K562 (cell line): Measurements from ENCODE around the gene URI1. TPM values are rescaled to one million over a fixed set of nuclear protein-coding genes. Genes with fewer than 3 reads are reported as not detected.

Source experiments
- ATAC-seq: fragments of 200-7000 bp; cut with Tn5 transposase; 3 replicates; pipeline ENCODE4 v1.9.1; 2020; ENCODE audit warnings: moderate library complexity
- BruUV-seq: library from RNA; stranded (reverse); fragments of 400-500 nt; replicated peaks from 2 replicates; lab custom pipeline; 2021; lab: Mats Ljungman, UMichigan
- CTCF ChIA-PET: fragments of 300-600 bp; formaldehyde crosslinking; extraction: SDS; loops from one replicate; lab custom pipeline; 2021; ENCODE audit warnings: low intra/inter-chr PET ratio; lab: Yijun Ruan, JAX
- POLR2A ChIA-PET: fragments of 300-600, 350-650 bp; sonication (Branson Sonifier 250); formaldehyde crosslinking; extraction: SDS; loops from one replicate; lab custom pipeline; 2021; ENCODE audit warnings: antibody characterized with exemption, inconsistent platforms; lab: Yijun Ruan, JAX
- DNase-seq, 4 experiments: peaks; one replicate each; pipeline versions ENCODE4 v3.0.0 to v3.0.0-alpha.2; 2011 to 2018; ENCODE audit warnings: low spot score in 3 of 4, mixed read lengths in 3 of 4; ENCODE audit errors: extremely low read depth in 1 of 4
- FAIRE-seq: peaks from 2 replicates; lab custom pipeline; 2011; peaks lifted over from hg19 to GRCh38; lab: Jason Lieb, UNC
- H2AFZ ChIP-seq: 2 replicates; pipeline ENCODE4 v1.6.0; 2011; ENCODE audit warnings: low read depth, low read length, control low read depth, inconsistent platforms
- H3K27ac ChIP-seq: fragments of 200-600 bp; 3 replicates; pipeline ENCODE4 v1.8.0; 2011; ENCODE audit warnings: low read depth, mild to moderate bottlenecking, control low read depth, inconsistent platforms, low read length, moderate library complexity, mixed read lengths; ENCODE audit errors: extremely low read depth
- H3K27me3 ChIP-seq, 2 experiments: fragments of 300-600 bp in 1 of 2; 2 replicates in 1 of 2; 3 replicates in 1 of 2; pipeline versions ENCODE4 v1.6.0 to v1.8.0; 2011; ENCODE audit warnings: inconsistent platforms in 2 of 2, low read length in 2 of 2, mild to moderate bottlenecking in 1 of 2, mixed read lengths in 1 of 2, moderate library complexity in 1 of 2; ENCODE audit not compliant: control insufficient read depth in 2 of 2, insufficient read depth in 2 of 2
- H3K36me3 ChIP-seq: fragments of 300-600 bp; 3 replicates; pipeline ENCODE4 v1.8.0; 2011; ENCODE audit warnings: mild to moderate bottlenecking, low read length, inconsistent platforms; ENCODE audit not compliant: control insufficient read depth, insufficient read depth
- H3K4me1 ChIP-seq, 2 experiments: fragments of 200-600 bp in 1 of 2; replicated peaks in 1 of 2; 2 replicates in 1 of 2; 3 replicates in 1 of 2; pipeline versions ENCODE4 v1.5.1 to v1.8.0; 2011; ENCODE audit warnings: inconsistent platforms in 2 of 2, low read length in 2 of 2, mild to moderate bottlenecking in 1 of 2, mixed read lengths in 1 of 2, moderate library complexity in 1 of 2; ENCODE audit not compliant: control insufficient read depth in 2 of 2, insufficient read depth in 2 of 2
- H3K4me2 ChIP-seq: 2 replicates; pipeline ENCODE4 v1.6.1; 2011; ENCODE audit warnings: low read length, control low read depth, inconsistent platforms, mixed read lengths; ENCODE audit not compliant: insufficient read depth
- H3K4me3 ChIP-seq: fragments of 200-600 bp; sonication (generic), shearing (Covaris generic); 2 replicates; pipeline ENCODE4 v1.5.1; 2016; ENCODE audit warnings: control low read depth, inconsistent platforms
- H3K79me2 ChIP-seq: fragments of 200-600 bp; 3 replicates; pipeline ENCODE4 v1.8.0; 2011; ENCODE audit warnings: low read length, inconsistent platforms; ENCODE audit not compliant: control insufficient read depth, insufficient read depth
- H3K9ac ChIP-seq, 2 experiments: 2 replicates each; pipeline versions ENCODE4 v1.6.0 to v1.6.1; 2011; ENCODE audit warnings: low read depth in 2 of 2, low read length in 2 of 2, control low read depth in 1 of 2, inconsistent platforms in 1 of 2, mild to moderate bottlenecking in 1 of 2, mixed read lengths in 1 of 2; ENCODE audit not compliant: insufficient read depth in 1 of 2
- H3K9me1 ChIP-seq: one replicate; pipeline ENCODE4 v1.6.0; 2011; ENCODE audit warnings: inconsistent platforms, mild to moderate bottlenecking, low read length, moderate library complexity; ENCODE audit not compliant: control insufficient read depth, insufficient read depth
- H3K9me3 ChIP-seq: replicated peaks from 2 replicates; pipeline ENCODE4 v1.5.1; 2011; ENCODE audit warnings: low read depth, low read length, inconsistent platforms; ENCODE audit not compliant: control insufficient read depth, insufficient read depth
- H4K20me1 ChIP-seq: replicated peaks from 2 replicates; pipeline ENCODE4 v1.6.1; 2011; ENCODE audit warnings: low read length, inconsistent platforms, mixed read lengths; ENCODE audit not compliant: control insufficient read depth, insufficient read depth
- C11orf30 ChIP-seq: fragments of 450-650 bp; IDR thresholded peaks from 2 replicates; pipeline ENCODE4 v1.6.1; 2016; ENCODE audit warnings: low read depth, mild to moderate bottlenecking
- KDM2B ChIP-seq: fragments of 250-450 bp; sonication (Bioruptor Pico); IDR thresholded peaks from 2 replicates; pipeline ENCODE4 v1.8.0; 2021; ENCODE audit warnings: mild to moderate bottlenecking, moderate library complexity
- MBD2 ChIP-seq: sonication (generic); IDR thresholded peaks from 2 replicates; pipeline ENCODE4 v1.6.1; 2016; ENCODE audit warnings: low read depth, borderline replicate concordance
- PHB ChIP-seq: fragments of 250-450 bp; sonication (Bioruptor Pico); IDR thresholded peaks from 2 replicates; pipeline ENCODE4 v1.5.0; 2021
- TAF9B ChIP-seq: fragments of 450-650 bp; IDR thresholded peaks from 2 replicates; pipeline ENCODE4 v1.6.1; 2018; ENCODE audit warnings: mild to moderate bottlenecking; ENCODE audit not compliant: partially characterized antibody
- ZNF316 ChIP-seq: fragments of 450-650 bp; IDR thresholded peaks from 2 replicates; pipeline ENCODE4 v1.6.1; 2016
- ZNF764 ChIP-seq: fragments of 250-450 bp; sonication (Bioruptor Pico); IDR thresholded peaks from 2 replicates; pipeline ENCODE4 v1.4.0; 2020; ENCODE audit warnings: low read depth, mild to moderate bottlenecking, moderate library complexity
- WGBS: fragments of 100-300 bp; shearing (Covaris generic); methylation state at CpG from one replicate; pipeline ENCODE4 v1.1.6; 2016; ENCODE audit warnings: low coverage, mixed read lengths; ENCODE audit not compliant: insufficient coverage; ENCODE audit errors: missing lambda C conversion rate; 5-methylcytosine and 5-hydroxymethylcytosine counted together
- in situ Hi-C: fragments of 300-500 bp; cut with MboI; formaldehyde crosslinking; loops from 4 replicates; pipeline ENCODE4 v1.15.0; 2018; ENCODE audit warnings: inconsistent platforms, mixed read lengths
- intact Hi-C: fragments of 100-400 bp; cut with micrococcal nuclease; formaldehyde crosslinking; loops from 2 replicates; pipeline ENCODE4 v1.14.2; 2022
- polyA plus RNA-seq, 8 experiments: library from polyadenylated mRNA; depleted of rRNA in 4 of 8; stranded (reverse) in 5 of 8; unstranded in 3 of 8; fragments of >200 nt; fragmentation: Nextera tagmentation in 2 of 8; fragmentation: Illumina TruSeq in 1 of 8; extraction: Ambion mirVana in 2 of 8; extraction: Trizol in 1 of 8; gene quantifications; 2 replicates each; pipeline versions ENCODE4 v1.2.1 to v1.2.3, GENCODE V29; 2011 to 2014; ENCODE audit warnings: inconsistent platforms in 1 of 8, missing spikeins in 1 of 8
- total RNA-seq, 7 experiments: library from RNA; depleted of rRNA in 6 of 7; stranded (reverse); fragments of >200 nt in 6 of 7; fragmentation: Illumina TruSeq in 2 of 7; extraction: Trizol in 2 of 7; gene quantifications; 2 replicates each; pipeline versions ENCODE4 v1.2.1 to v1.2.3, GENCODE V29; 2011 to 2021; ENCODE audit warnings: low replicate concordance in 1 of 7
- TF ChIP-seq, protein P1 (sequence below): fragments of 250-450 bp; sonication (Bioruptor Pico); IDR thresholded peaks from 2 replicates; pipeline ENCODE4 v1.5.0; 2021
- TF ChIP-seq, protein P2 (sequence below): fragments of 250-450 bp; sonication (Bioruptor Pico); IDR thresholded peaks from 2 replicates; pipeline ENCODE4 v1.5.0; 2021; ENCODE audit warnings: mild to moderate bottlenecking, moderate library complexity
- TF ChIP-seq, protein P3 (sequence below): fragments of 250-450 bp; sonication (Bioruptor Pico); IDR thresholded peaks from 2 replicates; pipeline ENCODE4 v1.4.0; 2020; ENCODE audit warnings: borderline replicate concordance
- TF ChIP-seq, protein P4 (sequence below): fragments of 250-450 bp; sonication (Bioruptor Pico); IDR thresholded peaks from 2 replicates; pipeline ENCODE4 v1.5.0; 2020; ENCODE audit warnings: mild to moderate bottlenecking, borderline replicate concordance
- TF ChIP-seq, protein P5 (sequence below): sonication (generic); formaldehyde crosslinking; IDR thresholded peaks from 2 replicates; pipeline ENCODE4 v1.8.0; 2023; ENCODE audit warnings: mild to moderate bottlenecking, missing genetic modification reagents

The URI1 gene
- total and polyA plus RNA-seq, 9 of the 15 experiments (the other 6 are each of a cell fraction or from before 2014, with no cell fraction given): 16.9 to 87.4 (median 63.9) TPM

DNA sequence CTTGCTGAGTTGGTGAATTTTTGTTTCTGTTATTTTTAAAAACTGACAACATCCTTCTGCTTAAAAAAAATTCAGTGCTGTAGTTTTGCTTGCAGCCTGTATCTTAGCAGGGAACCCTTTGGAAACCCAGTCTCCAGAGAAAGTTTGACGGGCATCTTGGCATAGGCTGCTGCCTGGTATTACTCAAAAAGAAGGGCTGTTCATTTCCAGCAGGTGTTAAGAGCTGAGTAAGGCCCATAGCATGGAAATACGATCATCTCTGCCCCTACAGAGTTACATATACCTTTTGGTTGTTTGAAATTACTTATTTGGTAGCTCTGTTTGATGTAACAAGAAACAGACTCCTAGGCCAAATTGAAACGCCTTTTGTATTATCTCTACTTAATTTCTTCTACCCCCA, 41.5 kb downstream of the URI1 start (continued):
- peak; percentile 27; the same call in 1 of the 2 replicates for TF ChIP-seq C11orf30
- TF ChIP-seq ZNF316: peak; percentile 60
- TF ChIP-seq ZNF764: no peak
- TF ChIP-seq, all 486 proteins: peak for 2

DNA sequence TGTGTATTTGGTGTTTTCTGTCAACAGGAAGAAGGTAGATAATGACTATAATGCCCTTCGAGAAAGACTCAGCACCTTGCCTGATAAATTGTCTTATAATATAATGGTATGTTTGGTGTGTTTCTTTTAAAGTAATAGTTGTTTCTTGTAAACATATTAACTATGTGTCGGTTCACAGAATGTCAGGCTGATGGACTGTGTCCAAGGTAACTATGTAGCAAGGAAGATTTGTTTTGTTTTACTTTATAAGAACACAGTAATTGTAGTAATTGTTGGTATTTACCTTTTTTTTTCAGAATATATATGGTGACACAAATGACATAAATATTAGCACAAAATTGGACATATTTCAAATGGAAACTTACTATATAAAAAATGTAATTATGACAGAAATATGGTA, 43.2 kb downstream of the URI1 start:
- Histone ChIP-seq H3K36me3 (peaks cover 32% of the 10 kb centered on the region), H3K4me2 (no peak overlapping the region), H3K27ac (no peak overlapping the region), H3K9ac (no peak overlapping the region), H3K27me3 (no peaks in the 10 kb centered on the region), H3K79me2 (peaks cover 80% of the 10 kb centered on the region), H3K4me1 (peaks cover 2 to 3% of the 10 kb centered on the region in 2 experiments; a peak in 4 of 5 replicates), H2AFZ (no peak overlapping the region), H3K9me3 (no peaks in the 10 kb centered on the region), H3K4me3 (no peak overlapping the region), H3K9me1 (no peaks in the 10 kb centered on the region), H4K20me1 (no peaks in the 10 kb centered on the region)
- CTCF ChIA-PET: no interaction called here
- 92% methylated on average over 2 of the region's 2 CpGs for WGBS
- FAIRE-seq: no peak
- in situ Hi-C loops (no loop called here), intact Hi-C loops (loop anchor here (10.0 kb wide), 1 partner anchor 100 kb away; no protein-coding TSS in a partner anchor)
- DNase-seq: no peak
- no peak for ATAC-seq
- BruUV-seq: no TSS peak
- POLR2A ChIA-PET: interaction anchor here (1.2 kb wide), 1 partner anchor 14 kb away, joined by 4 read pairs; no protein-coding TSS in a partner anchor
- no peak for TF ChIP-seq MBD2
- TF ChIP-seq TAF9B: no peak
- TF ChIP-seq PHB (CRISPR knock-in tag): no peak
- TF ChIP-seq, protein P1, sequence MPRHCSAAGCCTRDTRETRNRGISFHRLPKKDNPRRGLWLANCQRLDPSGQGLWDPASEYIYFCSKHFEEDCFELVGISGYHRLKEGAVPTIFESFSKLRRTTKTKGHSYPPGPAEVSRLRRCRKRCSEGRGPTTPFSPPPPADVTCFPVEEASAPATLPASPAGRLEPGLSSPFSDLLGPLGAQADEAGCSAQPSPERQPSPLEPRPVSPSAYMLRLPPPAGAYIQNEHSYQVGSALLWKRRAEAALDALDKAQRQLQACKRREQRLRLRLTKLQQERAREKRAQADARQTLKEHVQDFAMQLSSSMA (CRISPR knock-in tag): no peak
- TF ChIP-seq, protein P2, sequence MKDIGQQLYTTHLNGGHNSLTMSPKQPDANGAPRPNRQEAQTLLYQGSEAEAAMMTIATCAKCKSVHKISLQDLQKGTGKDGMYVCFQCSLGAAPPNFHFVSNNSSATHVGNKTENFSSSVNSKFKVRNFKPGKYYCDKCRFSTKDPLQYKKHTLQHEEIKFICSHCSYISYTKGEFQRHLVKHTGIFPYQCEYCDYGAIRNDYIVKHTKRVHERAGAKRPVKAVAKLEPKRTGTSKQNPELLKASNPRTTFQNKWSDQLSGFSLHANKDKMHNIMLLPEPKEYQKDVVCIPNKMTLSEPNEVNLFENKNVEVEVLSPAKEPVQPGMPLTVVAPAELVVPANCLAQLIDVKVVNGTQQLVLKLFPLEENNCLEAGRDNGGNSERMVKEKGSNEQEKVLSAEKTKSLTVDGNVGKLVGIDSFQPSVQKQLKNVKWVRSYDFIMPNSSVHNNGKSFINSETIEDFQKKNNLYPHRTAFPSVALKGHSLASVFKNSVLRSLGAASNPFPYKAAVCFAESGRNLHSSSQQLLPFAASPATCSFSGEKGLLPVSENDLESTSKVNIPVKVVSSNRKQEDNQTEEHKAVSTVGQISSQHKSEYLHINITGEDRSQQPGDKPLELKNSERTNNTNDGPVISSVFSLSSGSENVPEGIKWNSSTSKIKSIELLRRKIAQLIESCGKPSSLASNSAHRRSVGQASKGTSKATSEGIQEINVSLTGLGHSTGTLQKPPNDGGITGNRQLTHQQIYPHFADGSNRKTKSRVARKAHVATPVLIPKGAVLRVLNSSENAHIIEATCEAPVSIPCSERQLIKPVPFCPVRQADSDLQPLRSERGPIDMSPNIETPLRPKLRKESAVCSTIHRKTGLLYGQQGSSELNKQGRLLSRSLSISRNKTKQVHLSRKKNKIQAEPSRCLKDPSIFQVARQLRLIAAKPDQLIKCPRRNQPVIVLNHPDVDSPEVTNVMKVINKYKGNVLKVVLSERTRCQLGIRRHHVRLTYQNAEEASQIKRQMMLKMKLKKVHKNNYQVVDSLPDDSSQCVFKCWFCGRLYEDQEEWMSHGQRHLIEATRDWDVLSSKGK (CRISPR knock-in tag): no peak
- TF ChIP-seq, protein P3, sequence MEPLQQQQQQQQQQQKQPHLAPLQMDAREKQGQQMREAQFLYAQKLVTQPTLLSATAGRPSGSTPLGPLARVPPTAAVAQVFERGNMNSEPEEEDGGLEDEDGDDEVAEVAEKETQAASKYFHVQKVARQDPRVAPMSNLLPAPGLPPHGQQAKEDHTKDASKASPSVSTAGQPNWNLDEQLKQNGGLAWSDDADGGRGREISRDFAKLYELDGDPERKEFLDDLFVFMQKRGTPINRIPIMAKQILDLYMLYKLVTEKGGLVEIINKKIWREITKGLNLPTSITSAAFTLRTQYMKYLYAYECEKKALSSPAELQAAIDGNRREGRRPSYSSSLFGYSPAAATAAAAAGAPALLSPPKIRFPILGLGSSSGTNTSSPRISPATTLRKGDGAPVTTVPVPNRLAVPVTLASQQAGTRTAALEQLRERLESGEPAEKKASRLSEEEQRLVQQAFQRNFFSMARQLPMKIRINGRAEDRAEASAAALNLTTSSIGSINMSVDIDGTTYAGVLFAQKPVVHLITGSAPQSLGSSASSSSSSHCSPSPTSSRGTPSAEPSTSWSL (CRISPR knock-in tag): no peak
- TF ChIP-seq, protein P4, sequence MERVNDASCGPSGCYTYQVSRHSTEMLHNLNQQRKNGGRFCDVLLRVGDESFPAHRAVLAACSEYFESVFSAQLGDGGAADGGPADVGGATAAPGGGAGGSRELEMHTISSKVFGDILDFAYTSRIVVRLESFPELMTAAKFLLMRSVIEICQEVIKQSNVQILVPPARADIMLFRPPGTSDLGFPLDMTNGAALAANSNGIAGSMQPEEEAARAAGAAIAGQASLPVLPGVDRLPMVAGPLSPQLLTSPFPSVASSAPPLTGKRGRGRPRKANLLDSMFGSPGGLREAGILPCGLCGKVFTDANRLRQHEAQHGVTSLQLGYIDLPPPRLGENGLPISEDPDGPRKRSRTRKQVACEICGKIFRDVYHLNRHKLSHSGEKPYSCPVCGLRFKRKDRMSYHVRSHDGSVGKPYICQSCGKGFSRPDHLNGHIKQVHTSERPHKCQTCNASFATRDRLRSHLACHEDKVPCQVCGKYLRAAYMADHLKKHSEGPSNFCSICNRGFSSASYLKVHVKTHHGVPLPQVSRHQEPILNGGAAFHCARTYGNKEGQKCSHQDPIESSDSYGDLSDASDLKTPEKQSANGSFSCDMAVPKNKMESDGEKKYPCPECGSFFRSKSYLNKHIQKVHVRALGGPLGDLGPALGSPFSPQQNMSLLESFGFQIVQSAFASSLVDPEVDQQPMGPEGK (CRISPR knock-in tag): no peak
- no peak for TF ChIP-seq KDM2B (CRISPR knock-in tag)
- TF ChIP-seq, protein P5, sequence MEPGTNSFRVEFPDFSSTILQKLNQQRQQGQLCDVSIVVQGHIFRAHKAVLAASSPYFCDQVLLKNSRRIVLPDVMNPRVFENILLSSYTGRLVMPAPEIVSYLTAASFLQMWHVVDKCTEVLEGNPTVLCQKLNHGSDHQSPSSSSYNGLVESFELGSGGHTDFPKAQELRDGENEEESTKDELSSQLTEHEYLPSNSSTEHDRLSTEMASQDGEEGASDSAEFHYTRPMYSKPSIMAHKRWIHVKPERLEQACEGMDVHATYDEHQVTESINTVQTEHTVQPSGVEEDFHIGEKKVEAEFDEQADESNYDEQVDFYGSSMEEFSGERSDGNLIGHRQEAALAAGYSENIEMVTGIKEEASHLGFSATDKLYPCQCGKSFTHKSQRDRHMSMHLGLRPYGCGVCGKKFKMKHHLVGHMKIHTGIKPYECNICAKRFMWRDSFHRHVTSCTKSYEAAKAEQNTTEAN (CRISPR knock-in tag): no peak
